Keratinocyte (primary cell): ENCODE data around the gene DGLUCY. TPM values are rescaled to one million over a fixed set of nuclear protein-coding genes. Genes with fewer than 3 reads are reported as not detected.

ENCODE experiments used
- DNase-seq: peaks from one replicate; pipeline ENCODE4 v3.0.0-alpha.2; 2011; ENCODE audit warnings: low read depth, missing footprints, low spot score
- FAIRE-seq: peaks from 2 replicates; lab custom pipeline; 2011; peaks lifted over from hg19 to GRCh38; lab: Jason Lieb, UNC
- H2AFZ ChIP-seq: 2 replicates; pipeline ENCODE4 v1.6.0; 2012; ENCODE audit warnings: low read length, control low read depth, inconsistent platforms; ENCODE audit not compliant: control insufficient read depth
- H3K27ac ChIP-seq: 2 replicates; pipeline ENCODE4 v1.5.1; 2011; ENCODE audit warnings: low read length; ENCODE audit not compliant: control insufficient read depth, insufficient read depth
- H3K27me3 ChIP-seq: 3 replicates; pipeline ENCODE4 v1.6.0; 2011; ENCODE audit warnings: low read length; ENCODE audit not compliant: control insufficient read depth, insufficient read depth; ENCODE audit errors: extremely low read depth
- H3K36me3 ChIP-seq, 2 experiments: 2 replicates in 1 of 2; 3 replicates in 1 of 2; pipeline ENCODE4 v1.5.1; 2011; ENCODE audit warnings: low read length in 2 of 2, mild to moderate bottlenecking in 1 of 2; ENCODE audit not compliant: control insufficient read depth in 2 of 2, insufficient read depth in 2 of 2; ENCODE audit errors: extremely low read depth in 1 of 2
- H3K4me1 ChIP-seq: 3 replicates; pipeline ENCODE4 v1.5.1; 2011; ENCODE audit warnings: low read length; ENCODE audit not compliant: control insufficient read depth, insufficient read depth; ENCODE audit errors: extremely low read depth
- H3K4me2 ChIP-seq: 3 replicates; pipeline ENCODE4 v1.6.0; 2011; ENCODE audit warnings: low read depth, low read length; ENCODE audit not compliant: control insufficient read depth, insufficient read depth; ENCODE audit errors: extremely low read depth
- H3K4me3 ChIP-seq, 3 experiments: fragments of 200-600 bp in 1 of 3; sonication (generic) in 1 of 3; 2 replicates in 2 of 3; 3 replicates in 1 of 3; pipeline ENCODE4 v1.5.1; 2011 to 2016; ENCODE audit warnings: low read length in 3 of 3, mild to moderate bottlenecking in 3 of 3, control low read depth in 2 of 3, inconsistent platforms in 1 of 3, low read depth in 1 of 3, mixed read lengths in 1 of 3, mixed run types in 1 of 3, moderate library complexity in 1 of 3; ENCODE audit not compliant: control insufficient read depth in 2 of 3, insufficient read depth in 2 of 3; ENCODE audit errors: extremely low read depth in 1 of 3
- H3K79me2 ChIP-seq: 2 replicates; pipeline ENCODE4 v1.6.0; 2012; ENCODE audit warnings: low read length; ENCODE audit not compliant: control insufficient read depth, insufficient read depth
- H3K9ac ChIP-seq: 3 replicates; pipeline ENCODE4 v1.6.0; 2011; ENCODE audit warnings: low read length; ENCODE audit not compliant: control insufficient read depth, insufficient read depth; ENCODE audit errors: extremely low read depth
- H3K9me1 ChIP-seq: 3 replicates; pipeline ENCODE4 v1.6.0; 2011; ENCODE audit warnings: low read length; ENCODE audit not compliant: control insufficient read depth, insufficient read depth; ENCODE audit errors: extremely low read depth
- H3K9me3 ChIP-seq: 2 replicates; pipeline ENCODE4 v1.5.1; 2012; ENCODE audit warnings: low read depth, low read length; ENCODE audit not compliant: control insufficient read depth
- H4K20me1 ChIP-seq: 3 replicates; pipeline ENCODE4 v1.6.0; 2011; ENCODE audit warnings: low read length; ENCODE audit not compliant: control insufficient read depth, insufficient read depth; ENCODE audit errors: extremely low read depth
- CTCF ChIP-seq, 3 experiments: IDR thresholded peaks in 1 of 3; conservative IDR thresholded peaks in 1 of 3; optimal IDR thresholded peaks in 1 of 3; 2 replicates in 2 of 3; 3 replicates in 1 of 3; pipeline versions ENCODE3 to v1.5.1; 2011; ENCODE audit warnings: low read length in 3 of 3, mild to moderate bottlenecking in 3 of 3, moderate library complexity in 2 of 3, control low read depth in 1 of 3, inconsistent platforms in 1 of 3; ENCODE audit not compliant: insufficient read depth in 2 of 3; ENCODE audit errors: extremely low read depth in 1 of 3
- EZH2 ChIP-seq: IDR thresholded peaks from one replicate; pipeline ENCODE4 v1.6.1; 2012; ENCODE audit warnings: inconsistent platforms, mild to moderate bottlenecking, low read length, moderate library complexity
- dilution Hi-C: fragments of 300-500 bp; cut with MboI; formaldehyde crosslinking; loops from one replicate; pipeline ENCODE4 v1.7.0; 2020; ENCODE audit warnings: low sequenced_read_pairs; ENCODE audit not compliant: extremely low pct_ligation_motif_present
- polyA plus RNA-seq, 5 experiments: library from polyadenylated mRNA; depleted of rRNA in 3 of 5; stranded (reverse) in 3 of 5; stranded (forward) in 1 of 5; unstranded in 1 of 5; fragments of >200 nt; gene quantifications; 1 replicate in 1 of 5; 2 replicates in 3 of 5; 3 replicates in 1 of 5; pipeline versions ENCODE4 v1.2.1 to v1.2.3, GENCODE V29; 2011 to 2012; ENCODE audit warnings: missing spikeins in 2 of 5, low read depth in 1 of 5, low replicate concordance in 1 of 5

DGLUCY gene
- polyA plus RNA-seq, 1 donor (not counting 4 experiments of a cell fraction or from before 2014, with no cell fraction given): 19.4 TPM

GRCh38 chr14:91211017-91211416, 97.1 kb downstream of the DGLUCY start:
- Histone ChIP-seq H3K27ac (no peak overlapping the region), H3K27me3 (no peaks in the 10 kb centered on the region), H3K4me3 (no peak overlapping the region), H3K9me1 (no peaks in the 10 kb centered on the region), H2AFZ (no peak overlapping the region), H3K36me3 (peaks cover 6% of the 10 kb centered on the region in 2 experiments), H3K9ac (no peak overlapping the region), H3K9me3 (no peaks in the 10 kb centered on the region), H4K20me1 (no peaks in the 10 kb centered on the region), H3K4me2 (no peak overlapping the region), H3K79me2 (no peaks in the 10 kb centered on the region), H3K4me1 (no peaks in the 10 kb centered on the region)
- TF ChIP-seq CTCF (optimal IDR thresholded peaks at IDR 0.05 in 1 of 3, IDR thresholded peaks at IDR 0.05 in 1 of 3, conservative IDR thresholded peaks at IDR 0.05 in 1 of 3; ENCODE audit: extremely low read depth in 1 of 3, insufficient read depth in 2 of 3, low read length in 3 of 3) (no peak), EZH2 (no peak)
- dilution Hi-C loops: no loop called here
- FAIRE-seq (no peak), DNase-seq (no peak)

- Histone ChIP-seq H4K20me1 (no peaks in the 10 kb centered on the region), H3K9ac (no peak overlapping the region), H3K79me2 (no peaks in the 10 kb centered on the region), H3K36me3 (peaks cover 5 to 7% of the 10 kb centered on the region in 2 experiments), H3K4me2 (no peak overlapping the region), H3K27ac (no peak overlapping the region), H3K4me1 (no peaks in the 10 kb centered on the region), H3K4me3 (no peak overlapping the region), H3K27me3 (no peaks in the 10 kb centered on the region), H2AFZ (no peak overlapping the region), H3K9me3 (no peaks in the 10 kb centered on the region), H3K9me1 (no peaks in the 10 kb centered on the region)
- dilution Hi-C loops: no loop called here
- DNase-seq (no peak), FAIRE-seq (no peak)
- TF ChIP-seq CTCF (optimal IDR thresholded peaks at IDR 0.05 in 1 of 3, IDR thresholded peaks at IDR 0.05 in 1 of 3, conservative IDR thresholded peaks at IDR 0.05 in 1 of 3; ENCODE audit: extremely low read depth in 1 of 3, insufficient read depth in 2 of 3, low read length in 3 of 3) (no peak), EZH2 (no peak)
These were observed 100.4 kb downstream of the DGLUCY start for GRCh38 chr14:91214306-91214705.
